ENCODE data around the gene PRRX2. TPM values are rescaled to one million over a fixed set of nuclear protein-coding genes. Genes with fewer than 3 reads are reported as not detected.

The PRRX2 gene
- total and polyA plus RNA-seq, 2 of the 4 experiments (the other 2 are of a cell fraction) = 12.7 to 35.5 TPM

DNA sequence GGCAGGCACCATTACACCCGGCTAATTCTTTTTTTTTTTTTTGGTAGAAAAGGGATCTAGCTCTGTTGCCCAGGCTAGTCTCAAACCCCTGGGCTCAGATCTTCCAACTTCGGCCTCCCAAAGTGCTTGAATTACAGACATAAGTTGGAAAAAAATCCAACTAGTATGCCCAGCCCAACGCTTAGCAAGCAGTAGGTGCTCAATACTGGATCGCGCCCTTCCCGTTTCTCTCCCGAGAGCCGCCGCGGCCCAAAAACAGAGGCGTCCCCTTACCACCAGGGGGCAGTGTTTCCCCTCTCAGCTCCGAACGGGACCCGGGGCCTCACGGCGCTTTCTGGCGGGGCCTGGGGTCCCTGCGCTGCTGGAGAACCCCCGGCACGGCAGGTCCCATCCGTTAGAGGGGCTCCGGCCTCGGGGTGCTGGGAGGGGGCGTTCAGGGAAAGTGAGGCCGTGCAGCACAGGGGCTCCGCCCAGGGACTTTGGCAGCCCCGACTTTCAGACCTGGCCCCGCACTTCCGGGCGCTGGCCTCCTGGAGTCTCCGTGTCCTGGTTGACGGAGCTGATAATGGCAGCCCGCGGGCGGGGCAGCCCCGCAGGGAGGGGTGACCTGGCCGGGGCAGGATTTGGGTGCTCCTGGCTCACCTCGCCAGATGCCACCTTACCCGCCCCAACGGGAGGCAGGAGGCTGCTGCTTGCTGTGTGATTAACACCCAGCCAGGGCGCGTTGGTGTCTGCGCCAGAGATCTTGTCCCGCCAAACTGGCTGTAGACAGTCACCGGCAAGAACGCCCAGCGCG, 72.2 kb downstream of the PRRX2 start:
- H3K79me1 ChIP-seq (ENCODE audit: low read depth in 1 of 2, low read length in 2 of 2) = no peaks in the 10 kb centered on the region
- H4K20me1 ChIP-seq (ENCODE audit: insufficient read depth, low read length) = no peaks in the 10 kb centered on the region
- CTCF ChIA-PET = interaction anchor here (0.6 to 3.0 kb wide), 10 partner anchors 10 to 98 kb away, joined by 3 to 17 read pairs (median 4); no protein-coding TSS in a partner anchor
- peak overlapping the region; percentile 0; the same call in 1 of the 2 replicates for H3K23ac ChIP-seq (ENCODE audit: low read depth, low read length)
- in situ Hi-C loops (cut with MboI; ENCODE audit: low sequenced_read_pairs) = loop anchor here (5.0 kb wide), 1 partner anchor 45 kb away; no protein-coding TSS in a partner anchor
- H4K8ac ChIP-seq (ENCODE audit: low read depth in 2 of 2, low read length in 2 of 2) = peak overlapping the region; percentile 92 to 94
- H2BK120ac ChIP-seq (ENCODE audit: low read depth, low read length) = peak overlapping the region; percentile 86
- H3K9me3 ChIP-seq (ENCODE audit: control insufficient read depth, insufficient read depth, low read length) = no peaks in the 10 kb centered on the region
- H3K56ac ChIP-seq (ENCODE audit: extremely low read depth, insufficient read depth, low read length) = peak overlapping the region; percentile 17; the same call in 1 of the 2 replicates
- peak; percentile 97 for ATAC-seq (ENCODE audit: low read depth)
- H2AK5ac ChIP-seq (ENCODE audit: low read depth, low read length) = peak overlapping the region; percentile 98
- dilution Hi-C loops (cut with HindIII; ENCODE audit: low sequenced_read_pairs, unreplicated experiment) = no loop called here
- H3K18ac ChIP-seq (ENCODE audit: low read depth, low read length) = peak overlapping the region; percentile 29; the same call in 1 of the 2 replicates
- peak overlapping the region; percentile 86 for H2AK9ac ChIP-seq (replicated peaks; ENCODE audit: low read depth, low read length, poor library complexity)
- peak overlapping the region; percentile 94 for H3K4ac ChIP-seq (ENCODE audit: low read depth, low read length)
- no TSS peak for BruUV-seq (replicated peaks)
- peak overlapping the region; percentile 61 for H2BK20ac ChIP-seq (ENCODE audit: low read depth, low read length)
- H3K14ac ChIP-seq (replicated peaks; ENCODE audit: low read depth, low read length) = peak overlapping the region; percentile 57
- peak overlapping the region; percentile 58 for H3K9ac ChIP-seq (ENCODE audit: low read depth, low read length)
- intact Hi-C loops (cut with micrococcal nuclease) = loop anchor here (1.0 kb wide), 2 partner anchors 46 to 95 kb away; partner anchors contain the start of gene ASB6
- no peaks in the 10 kb centered on the region for H3K27me3 ChIP-seq (ENCODE audit: control insufficient read depth, insufficient read depth, low read length)
- peak overlapping the region; percentile 68 for H3K27ac ChIP-seq (ENCODE audit: insufficient read depth, low read length)
- peaks cover 6% of the 10 kb centered on the region; the same call in 1 of the 2 replicates for H3K36me3 ChIP-seq (ENCODE audit: control insufficient read depth, insufficient read depth, low read length)
- peak overlapping the region; percentile 64 for H3K4me2 ChIP-seq (ENCODE audit: low read depth, low read length)
- H2BK15ac ChIP-seq (ENCODE audit: low read depth, low read length) = peak overlapping the region; percentile 99; the same call in 2 of the 3 replicates
- DNase-seq = peak; percentile 55
- H3K4me1 ChIP-seq (ENCODE audit: control insufficient read depth, insufficient read depth, low read length) = peaks cover 3% of the 10 kb centered on the region
- peak overlapping the region; percentile 98 for H2AFZ ChIP-seq (replicated peaks; ENCODE audit: low read length, poor library complexity)
- peak overlapping the region; percentile 86 for H4K91ac ChIP-seq (ENCODE audit: insufficient read depth, low read depth, low read length)
- peak overlapping the region; percentile 74 for H2BK5ac ChIP-seq (ENCODE audit: low read depth, low read length, poor library complexity, severe bottlenecking)
- WGBS, 2 experiments (ENCODE audit: extremely low coverage in 2 of 2, insufficient read length in 1 of 2) = 9% methylated on average over 24 of the region's 48 CpGs; no CpG with 5 or more reads in 1 of the 2 experiments
- H4K5ac ChIP-seq (ENCODE audit: low read depth, low read length) = peak overlapping the region; percentile 74
- peaks cover 4% of the 10 kb centered on the region; the same call in 1 of the 2 replicates for H3K9me1 ChIP-seq (ENCODE audit: insufficient read depth, low read length)
- POLR2A ChIA-PET (ENCODE audit: unreplicated experiment) = no interaction called here
- peak overlapping the region; percentile 30 for H3K4me3 ChIP-seq (ENCODE audit: insufficient read depth, low read depth, low read length)
- TF ChIP-seq MAZ (IDR thresholded peaks at IDR 0.05; ENCODE audit: borderline replicate concordance, low read depth, low read length) (peak; percentile 27; the same call in 1 of the 2 replicates), RAD21 (IDR thresholded peaks at IDR 0.05; ENCODE audit: low read length) (peak; percentile 86), RCOR1 (IDR thresholded peaks at IDR 0.05; ENCODE audit: insufficient replicate concordance, low read length) (no peak), USF2 (IDR thresholded peaks at IDR 0.05; ENCODE audit: low read depth, low read length) (no peak), CEBPB (IDR thresholded peaks at IDR 0.05; ENCODE audit: low read depth, low read length) (no peak), RFX5 (IDR thresholded peaks at IDR 0.05; ENCODE audit: low read depth, low read length) (no peak), MXI1 (IDR thresholded peaks at IDR 0.05; ENCODE audit: borderline replicate concordance, low read depth, low read length) (no peak), FOS (IDR thresholded peaks at IDR 0.05; ENCODE audit: low read depth, low read length) (no peak), SMC3 (IDR thresholded peaks at IDR 0.05; ENCODE audit: low read depth, low read length) (peak; percentile 97), CHD1 (IDR thresholded peaks at IDR 0.05; ENCODE audit: low read depth, low read length) (no peak), POLR2A (IDR thresholded peaks at IDR 0.05; ENCODE audit: low read depth, low read length) (0 out of 2 replicates have a peak, but pooled peaks have one; percentile 20), MAFK (IDR thresholded peaks at IDR 0.05; ENCODE audit: low read depth, low read length) (no peak), NFE2L2 (IDR thresholded peaks at IDR 0.05; ENCODE audit: low read depth, low read length) (no peak), BHLHE40 (IDR thresholded peaks at IDR 0.05; ENCODE audit: low read depth, low read length) (no peak)
- TF ChIP-seq, protein P1, sequence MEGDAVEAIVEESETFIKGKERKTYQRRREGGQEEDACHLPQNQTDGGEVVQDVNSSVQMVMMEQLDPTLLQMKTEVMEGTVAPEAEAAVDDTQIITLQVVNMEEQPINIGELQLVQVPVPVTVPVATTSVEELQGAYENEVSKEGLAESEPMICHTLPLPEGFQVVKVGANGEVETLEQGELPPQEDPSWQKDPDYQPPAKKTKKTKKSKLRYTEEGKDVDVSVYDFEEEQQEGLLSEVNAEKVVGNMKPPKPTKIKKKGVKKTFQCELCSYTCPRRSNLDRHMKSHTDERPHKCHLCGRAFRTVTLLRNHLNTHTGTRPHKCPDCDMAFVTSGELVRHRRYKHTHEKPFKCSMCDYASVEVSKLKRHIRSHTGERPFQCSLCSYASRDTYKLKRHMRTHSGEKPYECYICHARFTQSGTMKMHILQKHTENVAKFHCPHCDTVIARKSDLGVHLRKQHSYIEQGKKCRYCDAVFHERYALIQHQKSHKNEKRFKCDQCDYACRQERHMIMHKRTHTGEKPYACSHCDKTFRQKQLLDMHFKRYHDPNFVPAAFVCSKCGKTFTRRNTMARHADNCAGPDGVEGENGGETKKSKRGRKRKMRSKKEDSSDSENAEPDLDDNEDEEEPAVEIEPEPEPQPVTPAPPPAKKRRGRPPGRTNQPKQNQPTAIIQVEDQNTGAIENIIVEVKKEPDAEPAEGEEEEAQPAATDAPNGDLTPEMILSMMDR (conservative IDR thresholded peaks at IDR 0.05; ENCODE audit: low read depth, low read length) = peak; percentile 89

All from IMR-90 (cell line).